ENCODE results near the gene DNAJC15.

Gene DNAJC15

GRCh38 chr13:43154839-43155238, 131.5 kb downstream of the DNAJC15 start:
- no peak for DNase-seq (ENCODE audit: low read depth)

GRCh38 chr13:43156916-43157315, 133.5 kb downstream of the DNAJC15 start:
- peak; percentile 35 for DNase-seq (ENCODE audit: low read depth)

- DNase-seq (ENCODE audit: low read depth), result peak; percentile 69
These were observed 134.4 kb downstream of the DNAJC15 start for GRCh38 chr13:43157796-43158195.

GRCh38 chr13:43158516-43158915, 135.1 kb downstream of the DNAJC15 start:
- DNase-seq (ENCODE audit: low read depth), result no peak

GRCh38 chr13:43159026-43159461, 135.7 kb downstream of the DNAJC15 start:
- DNase-seq (ENCODE audit: low read depth), result peak; percentile 78
